RKO (cell line): Measurements from ENCODE around the gene CCDC150.
"Not testable (repeated sequence)": the region's sequence is repeated elsewhere in the genome, so short reads cannot be mapped to it uniquely, and the experiment has no call there.

Source experiments
- DNase-seq: peaks from one replicate; pipeline ENCODE4 v3.0.0-alpha.2; 2016; ENCODE audit warnings: low spot score

Gene CCDC150

DNA sequence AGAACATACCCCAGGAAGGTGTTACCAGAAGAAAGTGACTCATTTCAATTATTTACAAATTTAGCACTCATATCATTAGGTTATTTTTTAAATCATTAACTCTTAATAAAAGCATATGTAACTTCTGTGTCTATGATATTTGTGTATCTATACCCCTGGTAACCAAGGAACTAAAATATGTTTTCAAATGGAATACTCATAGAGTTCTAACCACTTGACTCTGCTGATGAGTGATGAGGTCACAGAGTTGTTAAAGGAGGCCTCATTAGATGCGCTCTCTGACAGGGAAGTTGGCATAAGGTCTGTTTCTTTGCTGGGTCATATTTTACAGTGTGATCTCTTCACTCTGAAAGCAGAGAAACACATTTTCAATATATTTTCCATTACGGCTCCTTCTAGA, 73.4 kb downstream of the CCDC150 start:
- peak; percentile 20 for DNase-seq

DNA sequence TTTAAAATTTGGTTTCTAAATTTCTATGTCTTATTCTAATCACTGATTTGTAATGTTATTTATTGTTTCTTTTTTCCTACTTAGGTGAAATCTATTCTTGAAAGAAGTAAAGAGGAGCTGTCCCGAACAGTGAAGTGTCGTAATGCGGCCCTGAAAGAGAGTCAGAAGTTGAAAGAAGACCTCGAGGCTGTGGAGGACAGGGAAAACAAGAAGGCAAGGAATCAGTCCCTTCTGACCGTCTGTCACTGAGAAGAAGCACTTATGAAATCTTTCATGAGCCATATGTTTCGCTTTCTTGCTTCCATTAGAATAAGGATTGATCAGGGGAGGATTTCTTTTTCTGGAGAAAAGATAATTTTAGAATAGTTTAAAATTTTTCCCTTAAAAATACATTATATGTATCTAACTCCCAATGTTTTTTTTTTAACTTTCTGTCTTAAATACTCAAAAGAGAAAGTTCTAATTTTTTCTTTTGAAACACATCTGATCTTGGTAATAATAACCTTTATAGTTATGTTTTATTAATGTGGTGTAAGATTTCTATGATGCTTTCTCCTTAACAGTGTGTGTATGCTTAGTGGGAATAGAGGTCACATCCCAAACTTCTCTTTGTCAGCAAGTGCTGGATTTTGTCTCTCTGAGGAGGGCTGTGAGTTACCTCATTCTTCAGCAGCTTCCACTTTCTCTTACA, 79.0 kb downstream of the CCDC150 start:
- DNase-seq, result no peak

DNA sequence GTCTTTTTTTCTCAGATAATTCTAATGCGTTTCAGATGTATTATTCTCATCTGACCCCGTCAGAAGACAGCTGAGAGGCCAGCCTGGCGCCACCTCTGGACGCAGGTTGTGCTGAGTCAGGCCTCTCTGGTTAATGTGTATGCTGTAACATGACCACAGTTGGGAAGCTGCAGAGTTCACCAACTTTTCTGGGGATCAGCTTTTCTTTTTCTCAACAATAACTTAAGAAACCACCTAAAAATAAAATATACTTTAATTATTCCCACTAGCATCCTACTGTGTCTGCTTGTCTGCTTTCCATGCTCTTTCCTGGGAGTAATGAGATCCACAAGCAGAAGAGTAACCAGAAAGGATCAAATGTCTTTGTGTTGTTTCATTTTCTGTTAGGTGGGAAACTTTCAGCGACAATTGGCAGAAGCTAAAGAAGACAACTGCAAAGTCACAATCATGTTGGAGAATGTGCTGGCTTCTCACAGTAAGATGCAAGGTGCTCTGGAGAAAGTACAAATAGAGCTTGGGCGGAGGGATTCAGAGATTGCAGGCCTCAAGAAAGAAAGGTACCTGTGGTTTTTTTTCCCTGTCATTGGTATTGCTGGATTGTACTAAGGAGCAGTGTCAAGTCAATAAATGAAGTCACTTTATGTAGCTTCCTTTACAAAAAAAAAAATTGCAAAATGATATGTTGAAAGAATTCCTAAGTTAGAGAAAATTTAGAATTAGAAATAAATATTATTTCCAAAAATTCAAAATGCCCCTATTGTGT, 79.8 kb downstream of the CCDC150 start:
- no peak for DNase-seq

DNA sequence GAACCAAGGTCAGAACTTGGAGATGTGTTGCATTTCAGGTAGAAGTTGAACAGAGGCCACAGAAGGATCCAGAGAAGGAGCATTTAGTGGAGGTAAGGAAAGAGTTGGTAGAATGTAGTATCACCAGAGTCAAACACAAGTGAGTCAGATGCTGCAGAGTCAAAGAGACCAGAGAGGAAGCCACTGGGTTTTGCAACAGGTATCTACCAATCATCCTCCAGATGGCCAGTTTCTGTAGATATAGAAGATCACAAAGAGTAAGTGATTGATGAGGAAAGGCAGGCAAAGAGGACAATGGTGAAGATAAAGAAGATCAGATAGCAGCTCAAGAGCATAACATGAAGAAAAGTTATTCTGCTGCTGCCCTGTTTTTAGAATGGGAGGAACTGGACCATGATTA, 84.1 kb downstream of the CCDC150 start:
- no peak for DNase-seq

DNA sequence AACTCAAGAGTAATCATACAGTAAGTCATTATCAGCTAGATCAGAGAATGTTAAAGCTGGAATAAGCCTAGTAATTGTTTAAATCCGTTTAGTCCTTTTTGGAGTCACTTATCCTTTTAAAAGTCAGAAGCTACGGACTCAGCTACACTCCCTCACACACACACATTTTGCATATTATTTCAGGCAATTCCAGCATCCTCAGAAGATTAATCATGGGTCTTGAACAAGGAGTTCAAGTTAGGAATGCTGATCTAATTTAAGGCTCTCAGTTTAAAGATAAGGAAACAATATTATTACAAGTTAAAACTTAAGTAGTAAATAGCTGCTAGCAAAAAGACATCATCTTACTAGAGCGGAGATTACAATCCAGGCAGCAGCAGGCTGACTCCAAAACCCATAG, 85.7 kb downstream of the CCDC150 start:
- DNase-seq, result no peak

DNA sequence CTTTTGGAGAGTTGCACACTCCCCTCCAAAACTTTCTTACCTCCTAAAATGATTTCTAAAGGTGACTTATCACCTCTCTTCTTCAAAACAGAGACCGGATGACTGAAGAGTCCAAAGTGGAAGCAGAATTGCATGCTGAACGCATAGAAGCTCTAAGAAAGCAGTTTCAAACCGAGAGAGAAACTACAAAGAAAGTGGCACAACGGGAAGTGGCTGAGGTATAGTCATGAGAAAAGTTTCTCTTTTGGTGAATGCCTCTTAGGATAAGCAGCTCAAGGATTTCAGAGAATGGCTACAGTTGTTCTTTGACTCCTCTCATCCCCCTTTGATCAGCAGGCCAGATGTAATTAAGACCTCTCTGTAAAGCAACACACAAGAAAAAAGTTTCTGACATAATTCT, 86.4 kb downstream of the CCDC150 start:
- DNase-seq, result no peak

DNA sequence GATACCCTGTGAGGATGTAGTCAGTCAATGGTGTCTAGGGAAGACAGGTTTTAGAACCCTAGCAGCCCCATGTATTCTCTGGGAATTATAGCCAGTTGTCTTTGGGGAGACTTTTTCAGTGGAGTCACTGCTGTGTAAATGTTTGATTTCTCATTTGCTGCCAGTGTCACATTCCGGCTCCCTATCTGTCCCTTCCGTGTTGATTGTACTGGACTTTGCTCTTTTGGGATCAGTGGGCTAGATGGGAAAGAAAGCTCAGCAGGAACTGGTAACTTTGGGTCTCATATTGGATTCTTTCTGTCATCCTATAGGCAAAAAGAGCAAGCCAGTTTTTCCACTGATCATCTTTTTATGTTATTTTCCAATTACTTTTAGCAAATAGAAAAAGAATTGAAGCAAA, 89.9 kb downstream of the CCDC150 start:
- no peak for DNase-seq

DNA sequence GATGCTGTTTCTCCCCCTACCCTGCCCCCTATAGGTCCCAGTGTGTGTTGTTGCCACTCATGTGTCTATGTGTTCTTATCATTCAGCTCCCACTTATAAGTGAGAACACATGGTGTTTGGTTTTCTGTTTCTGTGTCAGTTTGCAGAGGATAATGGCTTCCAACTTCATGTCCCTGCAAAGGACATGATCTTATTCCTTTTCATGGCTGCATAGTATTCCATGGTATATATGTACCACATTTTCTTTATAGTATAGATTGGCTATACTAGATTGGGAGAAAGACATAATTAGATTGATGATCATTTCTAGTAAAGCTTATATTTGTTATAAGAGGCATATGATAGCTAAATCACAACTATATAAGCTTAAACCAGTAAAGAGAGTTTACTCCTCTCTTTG, 97.1 kb downstream of the CCDC150 start:
- DNase-seq, result not testable (repeated sequence)

DNA sequence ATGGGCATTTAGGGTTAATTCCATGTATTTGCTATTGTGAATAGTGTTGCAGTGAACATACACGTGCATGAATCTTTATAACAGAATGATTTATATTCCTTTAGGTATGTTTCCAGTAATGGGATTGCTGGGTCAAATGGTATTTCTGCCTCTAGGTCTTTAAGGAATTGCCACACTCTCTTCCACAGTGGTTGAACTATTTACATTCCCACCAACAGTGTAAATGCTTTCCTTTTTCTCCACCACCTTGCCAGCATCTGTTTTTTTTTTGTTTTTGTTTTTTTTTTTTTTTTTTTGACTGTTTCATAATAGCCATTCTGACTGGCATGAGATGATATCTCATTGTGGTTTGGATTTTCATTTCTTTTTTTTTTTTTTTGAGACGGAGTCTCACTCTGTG, 97.5 kb downstream of the CCDC150 start:
- no peak for DNase-seq

DNA sequence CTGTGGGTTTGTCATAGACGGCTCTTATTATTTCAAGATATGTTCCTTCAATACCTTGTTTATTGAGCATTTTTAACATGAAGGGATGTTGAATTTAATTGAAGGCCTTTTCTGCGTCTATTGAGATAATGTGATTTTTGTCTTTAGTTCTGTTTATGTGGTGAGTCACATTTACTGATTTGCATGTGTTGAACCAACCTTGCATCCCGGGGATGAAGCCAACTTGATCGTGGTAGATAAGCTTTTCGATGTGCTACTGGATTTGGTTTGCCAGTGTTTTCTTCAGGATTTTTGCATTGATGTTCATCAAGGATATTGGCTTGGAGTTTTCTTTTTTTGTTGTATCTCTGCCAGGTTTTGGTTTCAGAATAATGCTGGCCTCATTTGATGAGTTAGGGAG, 99.5 kb downstream of the CCDC150 start:
- no peak for DNase-seq

DNA sequence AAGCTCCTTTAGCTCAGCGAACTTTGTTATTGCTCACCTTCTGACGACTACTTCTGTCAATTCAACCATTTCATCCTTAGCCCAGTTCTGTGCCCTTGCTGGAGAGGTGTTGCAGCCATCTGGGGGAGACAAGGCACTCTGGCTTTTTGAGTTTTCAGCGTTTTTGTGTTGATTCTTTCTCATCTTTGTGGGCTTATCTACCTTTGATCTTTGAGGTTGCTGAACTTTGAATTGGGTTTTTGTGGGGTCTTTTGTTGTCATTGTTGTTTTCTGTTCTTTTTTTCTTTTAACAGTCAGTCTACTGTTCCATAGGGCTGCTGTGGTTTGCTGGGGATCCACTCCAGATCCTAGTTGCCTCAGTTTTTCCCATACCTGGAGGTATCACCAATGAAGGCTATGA, 102.7 kb downstream of the CCDC150 start:
- DNase-seq, result no peak

DNA sequence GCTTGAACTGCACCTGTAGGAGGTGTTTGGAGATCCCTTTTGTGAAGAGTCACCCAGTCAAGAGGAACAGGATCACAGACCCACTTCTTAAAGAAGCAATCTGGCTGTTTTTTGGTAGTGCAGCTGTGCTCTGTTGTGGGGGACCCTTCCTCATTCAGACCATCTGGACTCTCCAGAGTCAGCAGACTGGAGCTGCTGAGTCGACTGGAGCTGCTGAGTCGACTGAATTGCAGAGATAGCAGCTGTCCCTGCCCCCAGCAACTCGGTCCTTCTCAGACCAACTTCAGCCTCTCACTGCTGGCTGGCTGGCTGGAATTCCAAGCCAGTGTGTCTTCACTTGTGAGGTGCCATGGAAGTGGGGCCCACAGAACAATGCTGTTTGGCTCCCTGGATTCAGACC, 103.2 kb downstream of the CCDC150 start:
- DNase-seq, result no peak

DNA sequence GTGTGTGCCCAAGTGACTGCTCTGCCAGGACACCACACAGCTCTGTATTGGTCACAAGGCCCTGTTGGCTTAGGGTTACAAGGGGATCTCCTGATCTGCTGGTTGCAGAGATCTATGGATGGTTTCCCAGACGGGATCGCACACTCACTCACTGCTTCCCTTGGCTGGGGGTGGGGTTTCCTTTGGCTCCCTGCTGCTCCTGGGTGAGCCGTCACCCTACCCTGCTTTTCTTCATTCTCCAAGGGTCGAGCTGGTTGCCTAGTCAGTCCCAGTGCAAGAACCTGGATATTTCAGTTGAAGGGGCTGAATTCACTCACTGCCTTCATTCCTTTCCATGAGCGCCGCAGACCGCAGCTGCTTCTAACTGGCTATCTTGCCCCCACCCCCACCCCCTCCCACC, 103.7 kb downstream of the CCDC150 start:
- no peak for DNase-seq

DNA sequence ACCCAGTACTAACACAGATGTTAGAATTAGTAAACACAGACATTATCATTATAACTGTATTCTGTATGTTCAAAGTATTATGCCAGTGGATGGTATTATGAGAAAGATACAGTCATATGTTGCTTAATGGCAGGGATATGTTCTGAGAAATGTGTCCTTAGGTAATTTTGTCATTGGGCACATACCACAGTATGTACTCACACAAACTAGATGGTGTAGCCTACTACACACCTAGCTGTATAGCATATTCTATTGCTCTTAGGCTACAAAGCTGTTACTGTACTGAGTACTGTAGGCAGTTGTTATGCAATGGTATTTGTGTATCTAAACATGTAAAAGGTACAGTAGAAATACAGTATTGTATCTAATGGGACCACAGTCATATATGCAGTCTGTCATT, 106.2 kb downstream of the CCDC150 start:
- no peak for DNase-seq

DNA sequence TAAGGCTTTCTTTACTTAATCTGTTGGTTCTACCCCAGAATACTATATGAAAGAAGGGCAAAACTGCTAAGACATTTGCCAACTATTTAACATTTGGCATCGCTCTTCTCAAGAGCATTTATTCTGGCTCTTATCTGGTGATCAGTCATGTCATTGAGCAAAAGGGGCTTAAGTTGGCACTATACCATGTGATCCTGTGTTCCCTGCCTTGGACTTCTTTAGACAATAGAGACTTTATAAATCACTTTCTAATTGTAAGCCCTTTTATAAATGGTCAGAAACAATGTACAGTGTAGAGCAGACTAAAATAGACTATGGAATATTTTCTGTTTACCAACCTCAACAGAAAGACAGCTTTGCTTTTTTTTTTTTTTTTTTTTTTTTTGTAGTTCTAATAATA, 107.9 kb downstream of the CCDC150 start:
- no peak for DNase-seq

DNA sequence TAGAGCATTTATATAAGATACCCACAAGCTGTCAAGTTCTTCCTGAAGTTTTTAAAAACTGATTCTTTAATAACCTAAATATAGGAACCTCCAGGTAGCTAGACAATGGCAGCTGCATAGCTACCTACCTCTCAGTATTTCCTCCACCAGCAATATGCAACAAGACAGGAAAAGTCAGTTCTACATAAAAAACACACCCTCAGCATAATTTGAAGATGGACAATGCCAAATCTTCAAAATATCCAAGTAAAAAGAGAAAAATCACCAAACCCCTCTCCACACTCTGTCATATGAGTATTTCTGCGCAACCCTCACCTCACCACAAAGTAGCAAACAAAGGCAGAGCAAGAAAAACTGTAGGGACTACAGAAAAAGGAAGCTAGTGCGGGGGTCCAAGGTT, 108.6 kb downstream of the CCDC150 start:
- DNase-seq, result no peak

DNA sequence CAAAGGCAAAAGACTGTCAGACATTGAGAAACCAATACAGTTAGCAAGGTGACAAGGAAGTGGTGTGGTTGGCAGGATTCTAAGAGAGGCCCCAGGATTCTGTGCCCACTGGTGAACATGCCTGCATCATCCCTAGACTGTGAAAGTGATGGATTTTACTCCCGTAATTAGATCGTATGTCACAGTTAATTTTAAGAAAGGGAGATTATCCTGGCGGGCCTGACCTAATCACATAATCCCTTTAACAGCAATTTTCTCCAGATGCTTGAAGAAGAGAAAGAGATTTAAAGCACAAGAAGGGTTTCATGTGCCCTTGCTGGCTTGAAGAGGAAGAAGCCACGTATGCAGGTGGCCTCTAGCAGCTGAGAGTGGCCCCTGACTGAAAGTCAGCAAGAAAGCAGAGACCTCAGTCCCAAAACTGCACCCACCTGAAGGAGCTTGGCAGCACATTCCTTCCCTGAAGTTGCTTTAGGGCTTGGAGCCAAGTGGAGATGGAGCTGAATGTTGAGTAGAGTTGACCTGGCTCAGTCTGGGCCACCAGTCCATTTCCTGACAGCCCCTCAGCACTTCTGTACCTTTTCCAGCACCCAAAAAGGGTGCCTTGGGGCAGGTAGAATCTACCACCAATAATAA, 110.9 kb downstream of the CCDC150 start:
- no peak for DNase-seq

DNA sequence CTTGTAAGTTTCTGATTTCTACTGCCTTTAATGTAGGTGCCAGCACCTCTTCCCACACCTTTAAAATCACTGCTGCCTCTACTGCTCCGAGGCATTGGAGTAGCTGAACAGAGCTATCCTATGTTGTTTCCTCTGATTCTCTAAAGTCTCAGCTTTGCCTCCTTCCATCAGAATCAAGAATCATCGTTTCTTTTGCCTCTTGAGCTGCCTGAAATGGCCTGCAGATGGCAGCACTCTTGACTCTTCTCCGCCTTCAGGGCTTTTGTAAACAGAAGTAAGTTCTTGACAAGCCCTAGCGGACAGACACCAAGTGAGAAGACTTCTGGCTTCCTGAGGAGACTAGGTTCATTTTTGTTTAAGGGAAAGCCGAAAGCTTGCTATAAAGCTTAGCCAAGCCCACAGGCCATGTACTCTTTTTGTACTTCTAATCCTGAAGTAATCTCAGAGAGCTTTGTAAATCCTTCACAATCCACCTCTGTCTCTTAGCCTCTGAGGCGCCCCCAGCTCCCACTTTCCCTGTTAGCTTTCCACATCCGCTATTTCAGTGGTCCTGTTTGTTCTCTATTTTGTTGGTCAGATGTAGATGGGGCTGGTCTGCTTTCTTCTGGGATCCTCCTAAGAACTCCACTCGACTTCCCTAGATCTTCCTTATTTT, 111.6 kb downstream of the CCDC150 start:
- peak; percentile 72 for DNase-seq

DNA sequence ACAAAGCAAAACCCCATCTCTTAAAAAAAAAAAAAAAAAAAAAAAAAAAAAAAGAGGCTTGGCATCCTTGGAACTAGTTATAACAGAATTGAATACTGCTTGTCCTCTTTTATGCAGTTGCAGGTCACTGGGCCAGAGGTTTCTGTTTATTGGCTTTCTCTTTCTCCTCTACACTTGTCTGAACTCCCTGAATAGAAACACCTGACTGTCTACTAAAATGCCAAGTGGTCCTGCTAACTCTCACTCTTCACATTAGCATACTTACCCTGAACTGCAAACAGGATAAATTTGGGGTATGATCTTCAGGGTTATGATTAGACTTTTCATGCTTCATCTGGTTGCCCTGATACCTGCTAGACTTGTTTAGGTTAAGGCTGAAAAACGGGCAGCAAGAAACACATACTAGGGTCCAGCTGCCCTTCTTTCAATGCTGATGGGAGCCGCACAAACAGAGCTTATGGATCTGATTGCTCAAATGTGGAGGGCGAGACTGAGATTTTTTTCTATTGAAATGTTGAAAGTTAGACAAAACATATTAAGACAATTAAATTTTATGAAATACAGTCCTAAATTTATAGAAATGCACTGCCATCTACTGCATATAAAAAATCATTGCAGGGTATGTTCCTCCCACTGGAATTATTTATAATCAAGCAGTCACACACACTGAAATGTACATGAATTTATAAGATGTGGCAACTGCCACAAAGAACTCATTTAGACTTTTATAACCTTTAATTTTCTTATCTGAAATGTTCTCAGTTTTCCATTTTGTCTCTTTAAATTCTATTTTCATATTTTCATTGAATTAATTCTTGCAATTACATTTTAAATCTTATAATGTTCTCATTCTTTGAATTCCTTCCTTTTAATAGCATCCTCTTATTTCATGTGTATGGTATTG, 119.2 kb downstream of the CCDC150 start:
- DNase-seq, result peak; percentile 50

DNA sequence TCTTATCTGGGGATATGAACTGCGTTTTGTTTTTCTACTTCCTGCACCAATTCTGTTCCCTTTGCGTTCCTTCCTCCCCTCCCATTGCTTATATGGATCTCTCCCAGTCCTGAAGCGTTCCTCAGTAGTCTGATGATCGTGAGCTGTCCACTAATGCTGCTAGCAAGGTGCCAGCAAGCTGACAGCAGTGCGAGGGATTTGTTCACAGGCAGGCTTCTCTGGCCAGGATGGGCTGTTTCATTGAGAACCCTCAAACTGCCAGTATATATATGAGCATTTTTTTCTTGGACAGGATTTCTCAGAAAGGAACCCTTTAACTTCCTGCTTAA, 119.8 kb downstream of the CCDC150 start:
- no peak for DNase-seq

DNA sequence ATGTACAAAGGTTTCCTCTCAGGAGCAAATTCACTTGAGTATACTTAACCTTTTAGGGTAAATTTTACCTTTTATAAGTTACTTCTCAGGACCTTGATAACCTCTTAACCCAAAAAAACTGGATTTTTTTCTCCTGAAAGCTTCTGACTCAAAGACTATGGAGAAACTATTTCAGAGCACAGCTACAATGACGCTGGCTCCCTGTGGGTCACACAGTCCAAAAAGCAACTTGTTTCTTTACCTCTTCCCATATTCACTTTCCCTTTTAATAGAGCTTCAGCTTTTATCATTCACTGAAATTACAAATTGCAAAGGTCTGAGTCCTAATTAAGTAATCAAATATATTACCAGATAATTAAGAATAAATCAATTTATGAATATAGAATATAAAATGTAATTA, 127.6 kb downstream of the CCDC150 start:
- DNase-seq, result no peak
